Measurements from ENCODE around the gene PLEKHH1. TPM values are rescaled to one million over a fixed set of nuclear protein-coding genes. Genes with fewer than 3 reads are reported as not detected.
"Not testable (repeated sequence)": the region's sequence is repeated elsewhere in the genome, so short reads cannot be mapped to it uniquely, and the experiment has no call there.

Gene PLEKHH1
- total RNA-seq, 1 donor from 2014 or later: 40.0 TPM

GRCh38 chr14:67595392-67595791 is 62.3 kb downstream of the PLEKHH1 start:
- H3K4me3 Mint-ChIP-seq: no peak overlapping the region
- peaks cover 3% of the 10 kb centered on the region for H3K36me3 Mint-ChIP-seq (ENCODE audit: low read depth)
- H3K4me1 Mint-ChIP-seq: peaks cover 17% of the 10 kb centered on the region
- no peak for DNase-seq (ENCODE audit: low read depth, low spot score)
- H3K27ac Mint-ChIP-seq (ENCODE audit: unreplicated experiment): no peak overlapping the region
- no peak for TF ChIP-seq CTCF (conservative IDR thresholded peaks at IDR 0.05)
- no peaks in the 10 kb centered on the region for H3K27me3 Mint-ChIP-seq (ENCODE audit: low read depth)
- H3K9me3 Mint-ChIP-seq: peaks cover 3% of the 10 kb centered on the region

DNA sequence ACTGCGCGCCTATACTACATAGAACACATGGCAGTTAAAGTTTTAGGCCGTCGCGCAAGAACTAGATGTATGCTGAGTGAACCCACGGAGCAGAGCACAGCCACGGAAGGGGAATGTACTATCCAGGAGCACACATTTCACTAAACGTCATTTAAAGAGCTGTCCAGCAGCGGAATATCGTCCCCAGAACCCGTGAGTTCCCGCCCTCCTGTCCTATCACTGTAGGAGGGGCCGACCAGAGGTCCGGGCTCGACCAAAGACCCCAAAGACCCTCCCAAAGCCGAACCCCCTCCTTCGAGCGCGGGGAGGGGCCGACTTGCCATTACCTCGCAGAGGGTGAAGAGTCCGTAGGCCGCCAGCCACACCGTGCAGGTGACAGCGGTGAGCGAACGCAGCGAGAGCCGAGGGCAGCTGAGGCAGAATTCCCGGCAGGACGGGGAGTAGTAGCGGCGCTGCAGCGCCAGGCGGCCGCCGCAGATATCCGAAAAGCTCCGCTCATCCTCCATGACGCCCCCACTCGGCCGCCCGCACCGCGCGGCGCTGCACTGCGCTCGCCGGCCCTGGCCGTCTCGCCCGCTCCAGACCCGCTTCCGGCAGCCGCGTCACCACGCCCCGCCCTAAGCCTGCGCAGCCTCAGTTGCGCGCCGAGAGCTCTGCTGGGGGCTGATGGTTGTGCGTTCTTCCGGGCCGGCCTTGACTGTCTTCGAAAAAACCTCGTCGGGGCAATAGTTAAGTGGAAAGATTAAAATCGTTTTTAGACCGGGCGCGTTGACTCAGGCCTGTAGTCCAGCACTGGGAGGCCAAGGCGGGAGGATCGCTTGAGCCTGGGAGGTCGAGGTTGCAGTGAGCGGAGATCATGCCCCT is 66.8 kb downstream of the PLEKHH1 start, which contains the start of gene PIGH:
PIGH (minus strand) TSS at position 571 of the 864 bp plus-strand sequence; CDS start at position 506, 65 bp downstream.
- Mint-ChIP-seq H3K27me3 (ENCODE audit: low read depth) (no peaks in the 10 kb centered on the region), H3K4me3 (peak within 1 kb of the TSS; percentile 96), H3K9me3 (peaks cover 3% of the 10 kb centered on the region), H3K36me3 (ENCODE audit: low read depth) (peaks cover 3% of the 10 kb centered on the region), H3K4me1 (peaks cover 17% of the 10 kb centered on the region), H3K27ac (ENCODE audit: unreplicated experiment) (peak within 1 kb of the TSS; percentile 78)
- TF ChIP-seq CTCF (conservative IDR thresholded peaks at IDR 0.05): peak; percentile 77
- DNase-seq (ENCODE audit: low read depth, low spot score): peak; percentile 91

DNA sequence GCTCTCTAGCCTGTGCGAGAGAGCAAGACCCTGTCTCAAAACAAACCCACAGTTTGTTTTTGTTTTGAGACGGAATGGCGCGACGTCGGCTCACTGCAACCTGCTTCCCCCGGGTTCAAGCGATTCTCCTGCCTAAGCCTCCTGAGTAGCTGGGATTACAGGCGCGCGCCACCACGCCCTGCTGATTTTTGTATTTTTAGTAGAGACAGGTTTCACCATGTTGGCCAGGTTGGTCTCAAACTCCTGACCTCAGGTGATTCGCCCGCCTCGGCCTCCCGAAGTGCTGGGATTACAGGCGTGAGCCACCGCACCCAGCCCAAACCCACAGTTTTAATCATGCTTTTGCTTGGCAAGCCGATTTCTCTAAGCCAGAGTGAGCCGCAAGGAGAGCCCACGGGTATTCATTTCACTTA is 67.5 kb downstream of the PLEKHH1 start:
- H3K36me3 Mint-ChIP-seq (ENCODE audit: low read depth); H3K9me3 Mint-ChIP-seq; H3K27me3 Mint-ChIP-seq (ENCODE audit: low read depth); H3K27ac Mint-ChIP-seq (ENCODE audit: unreplicated experiment); DNase-seq (ENCODE audit: low read depth, low spot score): not testable (repeated sequence)
- Mint-ChIP-seq H3K4me1 (peaks cover 17% of the 10 kb centered on the region), H3K4me3 (peak overlapping the region; percentile 96)

DNA sequence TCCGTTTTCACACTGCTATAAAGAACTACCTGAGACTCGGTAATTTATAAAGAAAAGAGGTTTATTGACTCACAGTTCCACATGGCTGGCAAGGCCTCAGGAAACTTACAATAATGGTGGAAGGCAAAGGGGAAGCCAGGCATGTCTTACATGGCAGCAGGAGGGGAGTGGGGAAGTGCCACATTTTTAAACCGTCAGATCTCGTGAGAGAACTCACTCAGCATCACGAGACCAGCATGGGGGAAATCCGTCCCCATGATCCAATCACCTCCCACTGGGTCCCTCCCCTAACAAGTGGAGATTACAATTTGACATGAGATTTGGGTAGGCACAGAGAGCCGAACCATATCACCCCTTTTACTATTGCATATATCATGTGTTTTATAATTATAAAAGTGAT is 69.0 kb downstream of the PLEKHH1 start:
- Mint-ChIP-seq H3K4me1 (peaks cover 17% of the 10 kb centered on the region), H3K9me3 (peaks cover 3% of the 10 kb centered on the region), H3K36me3 (ENCODE audit: low read depth) (no peaks in the 10 kb centered on the region), H3K27me3 (ENCODE audit: low read depth) (no peaks in the 10 kb centered on the region), H3K27ac (ENCODE audit: unreplicated experiment) (no peak overlapping the region), H3K4me3 (peak overlapping the region; percentile 41)
- no peak for TF ChIP-seq CTCF (conservative IDR thresholded peaks at IDR 0.05)
- no peak for DNase-seq (ENCODE audit: low read depth, low spot score)

DNA sequence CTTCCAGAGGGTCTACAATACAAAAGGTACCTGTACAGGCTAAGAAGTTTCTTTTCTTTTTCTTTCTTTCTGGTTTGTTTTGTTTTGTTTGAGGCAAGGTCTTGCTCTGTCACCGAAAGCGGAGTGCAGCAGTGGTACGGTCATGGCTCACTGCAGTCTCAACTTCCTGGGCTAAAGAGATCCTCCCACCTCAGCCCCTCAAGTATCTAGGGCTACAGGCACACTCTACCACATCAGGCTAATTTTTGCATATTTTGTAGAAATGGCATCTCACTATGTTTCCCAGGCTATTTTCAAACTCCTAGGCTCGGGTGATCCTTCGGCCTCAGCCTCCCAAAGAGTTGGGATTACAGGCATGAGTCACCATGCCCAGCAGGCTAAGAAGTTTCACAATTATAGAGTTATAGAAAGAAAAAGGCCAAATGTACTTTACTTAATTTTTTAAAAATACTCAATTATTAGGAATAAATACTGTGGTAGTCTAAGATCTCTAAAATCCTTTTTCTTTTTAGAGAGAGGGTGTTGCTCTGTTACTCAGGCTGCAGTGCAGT is 70.0 kb downstream of the PLEKHH1 start:
- Mint-ChIP-seq H3K9me3 (peaks cover 3% of the 10 kb centered on the region), H3K4me1 (peaks cover 17% of the 10 kb centered on the region), H3K27me3 (ENCODE audit: low read depth) (no peaks in the 10 kb centered on the region), H3K27ac (ENCODE audit: unreplicated experiment) (no peak overlapping the region), H3K36me3 (ENCODE audit: low read depth) (no peaks in the 10 kb centered on the region), H3K4me3 (peak overlapping the region; percentile 17)
- no peak for DNase-seq (ENCODE audit: low read depth, low spot score)
- no peak for TF ChIP-seq CTCF (conservative IDR thresholded peaks at IDR 0.05)

- H3K9me3 Mint-ChIP-seq: no peaks in the 10 kb centered on the region
- no peak overlapping the region for H3K4me3 Mint-ChIP-seq
- no peaks in the 10 kb centered on the region for H3K27me3 Mint-ChIP-seq (ENCODE audit: low read depth)
- H3K4me1 Mint-ChIP-seq: no peaks in the 10 kb centered on the region
- DNase-seq (ENCODE audit: low read depth, low spot score): no peak
- H3K27ac Mint-ChIP-seq (ENCODE audit: unreplicated experiment): no peak overlapping the region
- H3K36me3 Mint-ChIP-seq (ENCODE audit: low read depth): no peaks in the 10 kb centered on the region
- TF ChIP-seq CTCF (conservative IDR thresholded peaks at IDR 0.05): no peak
Observed at GRCh38 chr14:67607646-67608045, 74.6 kb downstream of the PLEKHH1 start.
